AG10803 (cell line): Measurements from ENCODE around the gene SAPCD2.
"Not testable (repeated sequence)": the region's sequence is repeated elsewhere in the genome, so short reads cannot be mapped to it uniquely, and the experiment has no call there.

Experiments
- DNase-seq: peaks from one replicate; pipeline ENCODE4 v3.0.0; 2010; ENCODE audit warnings: low read depth
- H3K4me3 ChIP-seq: 2 replicates; pipeline ENCODE4 v1.5.1; 2011; ENCODE audit warnings: mild to moderate bottlenecking, low read length, control low read depth
- TF ChIP-seq, protein P1 (sequence below): conservative IDR thresholded peaks from 2 replicates; pipeline ENCODE4 v1.5.1; 2011; ENCODE audit warnings: mild to moderate bottlenecking, low read length, control low read depth, inconsistent platforms

SAPCD2 gene, protein sequence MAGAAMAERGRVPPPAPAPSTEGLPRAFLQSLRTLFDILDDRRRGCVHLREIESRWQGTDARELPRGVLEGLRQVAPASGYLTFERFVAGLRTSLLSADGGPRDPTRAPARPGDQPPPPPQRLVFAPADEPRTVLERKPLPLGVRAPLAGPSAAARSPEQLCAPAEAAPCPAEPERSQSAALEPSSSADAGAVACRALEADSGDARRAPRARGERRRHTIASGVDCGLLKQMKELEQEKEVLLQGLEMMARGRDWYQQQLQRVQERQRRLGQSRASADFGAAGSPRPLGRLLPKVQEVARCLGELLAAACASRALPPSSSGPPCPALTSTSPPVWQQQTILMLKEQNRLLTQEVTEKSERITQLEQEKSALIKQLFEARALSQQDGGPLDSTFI

DNA sequence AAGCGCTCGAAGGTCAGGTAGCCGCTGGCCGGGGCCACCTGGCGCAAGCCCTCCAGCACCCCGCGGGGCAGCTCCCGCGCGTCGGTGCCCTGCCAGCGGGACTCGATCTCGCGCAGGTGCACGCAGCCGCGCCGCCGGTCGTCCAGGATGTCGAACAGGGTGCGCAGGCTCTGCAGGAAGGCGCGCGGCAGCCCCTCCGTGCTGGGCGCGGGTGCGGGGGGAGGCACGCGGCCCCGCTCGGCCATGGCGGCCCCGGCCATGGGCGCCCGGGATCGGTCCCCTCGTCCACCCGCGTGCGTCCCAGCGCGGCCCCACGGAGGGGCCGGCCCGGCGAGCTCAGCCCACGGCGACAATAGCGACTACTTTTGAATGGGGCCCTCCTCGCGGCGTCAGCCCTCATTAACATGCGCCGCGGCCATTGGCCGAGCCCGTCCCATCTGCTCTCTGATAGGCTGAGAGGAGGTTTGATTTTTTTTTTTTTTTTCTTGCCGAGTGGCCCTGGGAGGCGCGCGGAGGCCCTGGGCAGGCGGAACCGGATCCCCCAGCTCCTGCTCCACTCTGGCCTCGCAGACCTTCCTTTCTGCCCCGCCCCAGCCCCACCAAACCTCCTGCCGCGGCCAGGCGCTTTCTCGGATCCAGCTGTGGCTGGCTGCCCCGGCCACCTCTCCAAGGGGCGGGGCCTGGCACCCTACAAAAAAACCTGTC, at the start of gene SAPCD2:
SAPCD2 (minus strand) TSS at position 357 of the 705 bp plus-strand sequence; CDS start at position 260, 97 bp downstream.
- peak; percentile 77 for DNase-seq
- TF ChIP-seq, protein P1, sequence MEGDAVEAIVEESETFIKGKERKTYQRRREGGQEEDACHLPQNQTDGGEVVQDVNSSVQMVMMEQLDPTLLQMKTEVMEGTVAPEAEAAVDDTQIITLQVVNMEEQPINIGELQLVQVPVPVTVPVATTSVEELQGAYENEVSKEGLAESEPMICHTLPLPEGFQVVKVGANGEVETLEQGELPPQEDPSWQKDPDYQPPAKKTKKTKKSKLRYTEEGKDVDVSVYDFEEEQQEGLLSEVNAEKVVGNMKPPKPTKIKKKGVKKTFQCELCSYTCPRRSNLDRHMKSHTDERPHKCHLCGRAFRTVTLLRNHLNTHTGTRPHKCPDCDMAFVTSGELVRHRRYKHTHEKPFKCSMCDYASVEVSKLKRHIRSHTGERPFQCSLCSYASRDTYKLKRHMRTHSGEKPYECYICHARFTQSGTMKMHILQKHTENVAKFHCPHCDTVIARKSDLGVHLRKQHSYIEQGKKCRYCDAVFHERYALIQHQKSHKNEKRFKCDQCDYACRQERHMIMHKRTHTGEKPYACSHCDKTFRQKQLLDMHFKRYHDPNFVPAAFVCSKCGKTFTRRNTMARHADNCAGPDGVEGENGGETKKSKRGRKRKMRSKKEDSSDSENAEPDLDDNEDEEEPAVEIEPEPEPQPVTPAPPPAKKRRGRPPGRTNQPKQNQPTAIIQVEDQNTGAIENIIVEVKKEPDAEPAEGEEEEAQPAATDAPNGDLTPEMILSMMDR = no peak
- H3K4me3 ChIP-seq = peak within 1 kb of the TSS; percentile 44

DNA sequence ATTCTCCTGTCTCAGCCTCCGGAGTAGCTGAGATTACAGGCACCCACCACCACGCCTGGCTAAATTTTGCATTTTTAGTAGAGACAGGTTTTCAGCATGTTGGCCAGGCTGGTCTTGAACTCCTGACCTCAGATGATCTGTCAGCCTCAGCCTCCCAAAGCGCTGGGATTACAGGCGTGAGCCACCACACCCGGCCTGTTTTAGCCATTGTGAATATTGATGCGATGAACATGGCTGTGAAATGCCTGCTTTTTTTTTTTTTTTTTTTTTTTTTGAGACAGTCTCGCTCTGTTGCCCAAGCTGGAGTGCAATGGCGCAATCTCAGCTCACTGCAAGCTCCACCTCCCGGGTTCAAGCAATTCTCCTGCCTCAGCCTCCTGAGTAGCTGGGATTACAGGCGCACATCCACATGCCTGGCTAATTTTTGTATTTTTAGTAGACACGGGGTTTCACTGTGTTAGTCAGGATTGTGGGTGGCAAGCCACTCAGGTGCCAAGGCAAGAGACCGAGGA, 47.8 kb upstream of the SAPCD2 start:
- DNase-seq, H3K4me3 ChIP-seq: not testable (repeated sequence)

DNA sequence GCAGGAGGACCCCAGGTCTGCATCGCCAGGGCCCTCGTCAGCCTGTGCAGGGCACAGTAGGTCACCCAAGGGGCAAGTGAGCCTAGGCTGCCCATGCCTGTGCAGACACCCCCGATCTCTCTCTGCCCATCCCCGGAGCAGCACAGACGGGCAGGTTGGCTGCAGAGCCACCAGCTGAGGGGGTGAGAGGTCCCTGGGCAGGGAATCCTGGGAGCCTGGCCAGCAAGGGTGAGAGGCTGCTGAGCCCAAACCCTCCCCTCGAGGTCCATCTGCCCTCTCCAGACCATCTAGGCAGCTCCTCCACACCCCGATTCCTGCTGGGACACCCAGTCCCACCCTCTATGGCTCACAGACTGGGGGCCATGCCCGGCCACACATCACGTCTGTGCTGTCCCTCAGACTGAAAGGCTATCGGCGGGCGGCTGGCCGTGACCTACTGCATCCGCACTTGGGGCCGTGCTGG, 46.9 kb upstream of the SAPCD2 start:
- H3K4me3 ChIP-seq = no peak overlapping the region
- TF ChIP-seq, protein P1 = no peak
- no peak for DNase-seq

DNA sequence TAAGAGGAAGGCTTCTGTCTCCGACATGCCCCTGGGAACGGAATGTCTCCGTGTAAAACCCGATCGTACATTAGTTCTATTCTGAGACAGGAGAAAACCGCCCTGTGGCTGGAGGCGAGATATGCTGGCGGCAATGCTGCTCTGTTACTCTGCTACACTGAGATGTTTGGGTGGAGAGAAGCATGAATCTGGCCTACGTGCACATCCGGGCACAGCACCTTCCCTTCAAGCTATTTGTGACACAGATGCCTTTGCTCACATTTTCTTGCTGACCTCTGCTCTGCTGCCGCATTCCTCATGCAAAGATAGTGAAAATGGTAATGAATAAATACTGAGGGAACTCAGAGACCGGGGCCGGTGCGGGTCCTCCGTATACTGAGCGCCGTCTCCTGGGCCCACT, 46.4 kb upstream of the SAPCD2 start:
- DNase-seq = no peak
- TF ChIP-seq, protein P1 = no peak
- H3K4me3 ChIP-seq = no peak overlapping the region

DNA sequence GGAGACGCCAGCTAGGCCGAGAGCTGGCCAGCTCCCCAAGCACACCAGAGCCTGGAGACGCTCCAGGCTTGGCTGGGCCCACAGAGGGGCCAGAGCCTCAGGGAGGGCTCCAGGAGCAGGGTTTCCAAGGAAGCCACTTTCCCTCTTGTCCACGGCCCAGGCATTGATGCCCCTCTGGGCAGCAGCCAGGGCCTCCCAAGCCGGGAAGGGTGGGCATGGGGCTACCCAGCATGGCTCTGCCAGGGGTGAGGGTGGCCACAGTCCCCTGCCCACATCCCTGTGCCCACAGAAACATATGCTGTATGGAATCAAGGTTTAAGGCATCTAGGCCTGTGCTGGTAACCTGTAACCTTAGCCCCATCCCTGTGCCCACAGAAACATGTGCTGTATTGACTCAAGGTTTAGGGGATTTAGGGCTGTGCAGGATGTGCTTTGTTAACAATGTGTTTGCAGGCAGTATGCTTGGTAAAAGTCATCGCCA, 45.7 kb upstream of the SAPCD2 start:
- no peak for DNase-seq
- TF ChIP-seq, protein P1 = no peak
- H3K4me3 ChIP-seq = no peak overlapping the region

DNA sequence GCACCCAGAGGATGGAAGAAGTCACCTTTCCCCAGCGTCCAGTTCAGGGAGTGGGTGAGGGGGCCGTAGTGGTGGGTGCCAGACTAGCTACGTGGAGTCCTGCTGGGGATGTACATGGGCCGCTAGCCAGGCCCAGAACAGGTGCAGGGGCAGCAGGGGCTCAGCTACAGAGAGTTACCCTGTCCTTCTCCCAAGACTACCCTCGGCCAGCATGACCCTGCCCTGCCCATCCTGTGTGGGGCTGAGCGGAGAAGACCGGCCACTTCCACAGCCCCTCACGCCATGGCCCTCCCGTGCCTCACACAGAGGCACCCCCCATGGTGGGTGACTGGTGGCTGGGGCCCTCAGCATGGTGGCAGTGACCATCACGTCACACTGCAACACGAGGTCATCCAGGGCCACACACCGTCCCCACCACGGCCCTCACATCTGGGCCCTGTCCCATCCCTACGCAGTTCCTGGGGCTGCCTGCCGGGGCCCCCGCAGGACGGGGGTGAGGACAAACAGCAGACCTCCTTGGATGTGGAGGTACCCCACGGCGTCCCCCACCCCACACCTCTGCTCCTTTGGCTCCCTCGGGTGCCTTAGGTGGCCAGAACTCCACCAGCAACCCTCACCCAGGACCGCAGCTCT, 45.2 kb upstream of the SAPCD2 start:
- TF ChIP-seq, protein P1 = no peak
- DNase-seq = no peak
- H3K4me3 ChIP-seq = no peak overlapping the region

DNA sequence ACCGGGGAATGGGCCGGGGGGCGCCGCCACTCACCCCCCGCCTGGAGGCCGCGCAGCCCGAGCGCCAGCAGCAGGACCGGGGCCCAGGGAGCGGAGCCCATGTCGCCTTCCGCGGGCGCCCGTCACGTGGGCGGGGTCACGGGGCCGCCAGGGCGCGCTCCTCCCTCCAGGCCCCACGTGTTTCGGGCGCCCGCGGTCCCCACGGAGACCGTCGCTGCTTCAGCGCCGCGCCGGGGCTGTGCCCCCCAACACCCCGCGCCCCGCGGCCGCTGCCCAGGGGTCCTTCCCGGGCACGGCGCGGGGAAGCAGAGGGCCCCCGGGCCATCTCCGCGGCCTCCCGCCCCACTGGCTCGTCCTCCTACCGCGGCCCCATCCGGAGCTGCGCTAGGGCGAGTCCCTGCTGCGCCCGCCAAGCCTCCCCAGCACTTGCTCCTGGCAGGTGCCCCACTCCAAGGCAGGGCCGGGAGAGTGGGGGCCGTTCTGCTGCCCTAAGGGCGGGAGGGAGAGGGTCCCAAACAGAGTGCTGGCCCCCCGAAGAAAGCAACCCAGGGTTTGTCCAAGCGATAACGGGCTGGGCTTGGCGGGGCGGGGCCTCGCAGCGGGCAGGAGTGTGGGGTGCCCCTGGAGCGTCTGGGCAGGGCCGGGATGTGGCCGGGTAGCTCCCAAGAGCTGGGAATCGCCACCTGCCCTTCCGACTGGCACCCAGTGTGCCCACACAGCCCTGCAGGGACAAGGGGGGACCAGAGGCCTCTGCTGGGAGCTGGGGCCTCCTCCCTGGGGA, 44.4 kb upstream of the SAPCD2 start, which contains the start of gene DPP7:
DPP7 (minus strand) TSS at position 121 of the 781 bp plus-strand sequence; CDS start at position 101, 20 bp downstream.
- H3K4me3 ChIP-seq = peak within 1 kb of the TSS; percentile 57
- TF ChIP-seq, protein P1 = no peak
- peak; percentile 40 for DNase-seq
